Mammary epithelial cell (primary cell): ENCODE results near the gene CEP20.

Experiments
- EZH2 ChIP-seq: IDR thresholded peaks from 2 replicates; pipeline ENCODE4 v1.6.1; 2012; ENCODE audit warnings: low read length, inconsistent platforms, borderline replicate concordance
- TF ChIP-seq, protein P1 (sequence below), 2 donors: IDR thresholded peaks in 1 of 2; conservative IDR thresholded peaks in 1 of 2; 2 replicates each; pipeline ENCODE4 v1.5.1; 2011 to 2012; ENCODE audit warnings: inconsistent platforms in 2 of 2, low read length in 2 of 2, mild to moderate bottlenecking in 2 of 2, control low read depth in 1 of 2, low read depth in 1 of 2; ENCODE audit not compliant: insufficient read depth in 1 of 2; ENCODE audit errors: extremely low read depth in 1 of 2

DNA sequence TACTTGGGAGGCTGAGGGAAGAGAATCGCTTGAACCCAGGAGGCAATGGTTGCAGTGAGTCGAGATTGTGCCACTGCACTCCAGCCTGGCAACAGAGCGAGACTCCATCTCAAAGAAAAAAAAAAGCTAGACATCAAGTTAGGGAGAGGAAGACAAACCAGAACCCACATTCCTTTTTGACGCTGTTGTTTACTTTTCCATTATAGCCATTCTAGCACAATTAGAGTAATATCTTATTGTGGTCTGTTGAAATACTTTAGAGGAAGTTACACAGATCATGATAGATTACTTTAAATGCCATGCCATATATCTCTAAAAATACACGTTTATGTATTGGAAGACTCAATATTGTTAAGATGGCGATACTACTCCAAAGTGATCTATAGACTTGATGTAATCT lies 44.5 kb upstream of the CEP20 start:
- TF ChIP-seq, protein P1, sequence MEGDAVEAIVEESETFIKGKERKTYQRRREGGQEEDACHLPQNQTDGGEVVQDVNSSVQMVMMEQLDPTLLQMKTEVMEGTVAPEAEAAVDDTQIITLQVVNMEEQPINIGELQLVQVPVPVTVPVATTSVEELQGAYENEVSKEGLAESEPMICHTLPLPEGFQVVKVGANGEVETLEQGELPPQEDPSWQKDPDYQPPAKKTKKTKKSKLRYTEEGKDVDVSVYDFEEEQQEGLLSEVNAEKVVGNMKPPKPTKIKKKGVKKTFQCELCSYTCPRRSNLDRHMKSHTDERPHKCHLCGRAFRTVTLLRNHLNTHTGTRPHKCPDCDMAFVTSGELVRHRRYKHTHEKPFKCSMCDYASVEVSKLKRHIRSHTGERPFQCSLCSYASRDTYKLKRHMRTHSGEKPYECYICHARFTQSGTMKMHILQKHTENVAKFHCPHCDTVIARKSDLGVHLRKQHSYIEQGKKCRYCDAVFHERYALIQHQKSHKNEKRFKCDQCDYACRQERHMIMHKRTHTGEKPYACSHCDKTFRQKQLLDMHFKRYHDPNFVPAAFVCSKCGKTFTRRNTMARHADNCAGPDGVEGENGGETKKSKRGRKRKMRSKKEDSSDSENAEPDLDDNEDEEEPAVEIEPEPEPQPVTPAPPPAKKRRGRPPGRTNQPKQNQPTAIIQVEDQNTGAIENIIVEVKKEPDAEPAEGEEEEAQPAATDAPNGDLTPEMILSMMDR (conservative IDR thresholded peaks at IDR 0.05 in 1 of 2, IDR thresholded peaks at IDR 0.05 in 1 of 2; ENCODE audit: extremely low read depth in 1 of 2, insufficient read depth in 1 of 2, low read depth in 1 of 2, low read length in 2 of 2), result no peak
- TF ChIP-seq EZH2, result no peak
